Esophagus squamous epithelium (tissue), 5 donors: Measurements from ENCODE around the gene TAOK1. TPM values are rescaled to one million over a fixed set of nuclear protein-coding genes. Genes with fewer than 3 reads are reported as not detected.

Experiments used
- DNase-seq: peaks from one replicate; lab custom pipeline; 2025; lab: John Stamatoyannopoulos, UW
- H3K27ac ChIP-seq, 4 donors: fragments of 200-600 bp; sonication (generic); one replicate each; pipeline ENCODE4 v1.5.1; 2016 to 2019; ENCODE audit warnings: mild to moderate bottlenecking in 1 of 4
- H3K27me3 ChIP-seq, 4 donors: fragments of 200-600 bp; sonication (generic); 1 replicate in 3 of 4; 2 replicates in 1 of 4; pipeline versions ENCODE4 v1.5.1 to v1.6.0; 2017 to 2021; ENCODE audit warnings: antibody characterized with exemption in 1 of 4
- H3K36me3 ChIP-seq, 3 donors: fragments of 200-600 bp; sonication (generic); one replicate each; pipeline ENCODE4 v1.5.1; 2016 to 2019
- H3K4me1 ChIP-seq, 3 donors: fragments of 200-600 bp; sonication (generic); one replicate each; pipeline ENCODE4 v1.5.1; 2017 to 2019
- H3K4me3 ChIP-seq, 4 donors: fragments of 200-600 bp; sonication (generic); 1 replicate in 3 of 4; 2 replicates in 1 of 4; pipeline ENCODE4 v1.5.1; 2016 to 2019; ENCODE audit warnings: mild to moderate bottlenecking in 2 of 4, moderate library complexity in 1 of 4
- H3K9me3 ChIP-seq, 3 donors: fragments of 200-600 bp; sonication (generic); one replicate each; pipeline ENCODE4 v1.5.1; 2016 to 2019
- CTCF ChIP-seq, 6 experiments: fragments of 450-650 bp in 4 of 6; fragments of 200-600 bp in 2 of 6; sonication (generic) in 2 of 6; IDR thresholded peaks; one replicate each; pipeline ENCODE4 v1.5.1; 2016 to 2019; ENCODE audit warnings: antibody characterized with exemption in 6 of 6, mild to moderate bottlenecking in 4 of 6, moderate library complexity in 4 of 6
- POLR2A ChIP-seq, 4 donors: fragments of 450-650 bp; IDR thresholded peaks; one replicate each; pipeline ENCODE4 v1.6.1; 2017; ENCODE audit warnings: antibody characterized with exemption in 4 of 4, mild to moderate bottlenecking in 4 of 4, moderate library complexity in 3 of 4
- WGBS, 2 donors: methylation state at CpG; one replicate each; pipeline ENCODE4 v1.1.5; 2018; 5-methylcytosine and 5-hydroxymethylcytosine counted together
- intact Hi-C: fragments of 100-400 bp; cut with DNase I; formaldehyde crosslinking; loops from one replicate; pipeline ENCODE4 v1.15.0; 2022
- total RNA-seq, 4 donors: library from RNA; depleted of rRNA; stranded (reverse); fragments of >200 nt; gene quantifications; one replicate each; pipeline ENCODE4 v1.1.0, GENCODE V29; 2016
- donor health status: DM: yes; HTN: yes; CAD: no.

TAOK1 gene
- total RNA-seq, 4 donors from 2014 or later = 24.9 to 41.4 (median 38.7) TPM

- no peak overlapping the region for H3K27ac ChIP-seq
- no peaks in the 10 kb centered on the region for H3K9me3 ChIP-seq
- no peak for TF ChIP-seq CTCF (IDR thresholded peaks at IDR 0.05)
- TF ChIP-seq POLR2A (IDR thresholded peaks at IDR 0.05) = no peak
- H3K27me3 ChIP-seq = no peaks in the 10 kb centered on the region
- 75 to 90% methylated on average over 4 of the region's 4 CpGs for WGBS, 2 donors
- no peak for DNase-seq
- no peak overlapping the region for H3K4me3 ChIP-seq
- intact Hi-C loops = loop anchor here (5.0 kb wide), 1 partner anchor 172 kb away; no protein-coding TSS in a partner anchor
- H3K36me3 ChIP-seq = peaks cover 5 to 64% (median 10%) of the 10 kb centered on the region in 3 donors
- H3K4me1 ChIP-seq = no peaks in the 10 kb centered on the region
These were observed 153.9 kb downstream of the TAOK1 start for GRCh38 chr17:29544066-29544465.

DNA sequence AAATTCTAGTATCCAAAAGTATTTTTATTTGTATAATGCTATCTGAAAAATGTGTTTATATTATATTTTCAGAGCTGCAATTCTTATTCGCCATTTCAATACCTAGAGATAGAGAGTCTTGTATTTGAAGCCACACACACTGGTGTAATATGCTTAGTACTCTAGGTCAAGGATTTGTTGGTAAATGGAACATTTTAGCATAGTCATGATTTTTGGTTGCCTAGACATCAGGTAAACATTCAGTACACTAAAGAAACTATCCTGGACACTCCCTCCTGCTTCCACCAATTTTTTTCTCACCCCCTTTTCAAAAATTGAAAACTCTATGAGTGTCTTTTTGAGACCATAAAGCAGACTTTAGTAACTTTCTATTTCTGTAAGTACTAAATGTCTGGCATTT is 155.9 kb downstream of the TAOK1 start:
- Histone ChIP-seq H3K4me3 (no peak overlapping the region), H3K9me3 (no peaks in the 10 kb centered on the region), H3K4me1 (peaks cover 0 to 8% (median 3%) of the 10 kb centered on the region in 3 donors), H3K36me3 (peaks cover 5 to 44% (median 10%) of the 10 kb centered on the region in 3 donors), H3K27me3 (no peaks in the 10 kb centered on the region), H3K27ac (no peak overlapping the region)
- WGBS, 2 donors = 95 to 100% methylated on average over 1 of the region's 1 CpG
- TF ChIP-seq CTCF (IDR thresholded peaks at IDR 0.05) (no peak), POLR2A (IDR thresholded peaks at IDR 0.05) (no peak)
- intact Hi-C loops = no loop called here
- no peak for DNase-seq

DNA sequence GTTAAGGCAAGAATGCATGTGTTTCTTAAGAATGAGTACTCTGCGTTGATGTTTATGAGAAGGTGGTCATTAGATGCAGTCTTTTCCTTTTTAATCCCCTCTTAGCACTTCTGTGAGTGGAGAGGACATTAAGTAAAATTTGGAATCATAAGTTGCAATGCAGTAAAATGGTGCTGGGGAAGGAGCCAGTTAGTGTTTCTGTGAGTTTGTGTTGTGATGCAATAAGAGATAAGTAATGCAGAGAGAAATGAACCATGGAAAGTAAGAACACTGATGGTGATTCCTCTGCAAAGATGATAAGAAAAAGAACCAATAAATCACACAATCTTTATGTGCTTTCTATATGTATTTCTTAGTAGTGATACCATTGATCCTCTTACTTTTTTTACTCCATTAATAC is 156.7 kb downstream of the TAOK1 start:
- intact Hi-C loops = no loop called here
- no peaks in the 10 kb centered on the region for H3K27me3 ChIP-seq
- no peak overlapping the region for H3K27ac ChIP-seq
- no peak for TF ChIP-seq POLR2A (IDR thresholded peaks at IDR 0.05)
- no peak for TF ChIP-seq CTCF (IDR thresholded peaks at IDR 0.05)
- no peaks in the 10 kb centered on the region for H3K9me3 ChIP-seq
- no peak for DNase-seq
- peaks cover 5 to 37% (median 10%) of the 10 kb centered on the region in 3 donors for H3K36me3 ChIP-seq
- H3K4me3 ChIP-seq = no peak overlapping the region
- H3K4me1 ChIP-seq = peaks cover 0 to 8% (median 3%) of the 10 kb centered on the region in 3 donors
- 91 to 97% methylated on average over 1 of the region's 1 CpG for WGBS, 2 donors

DNA sequence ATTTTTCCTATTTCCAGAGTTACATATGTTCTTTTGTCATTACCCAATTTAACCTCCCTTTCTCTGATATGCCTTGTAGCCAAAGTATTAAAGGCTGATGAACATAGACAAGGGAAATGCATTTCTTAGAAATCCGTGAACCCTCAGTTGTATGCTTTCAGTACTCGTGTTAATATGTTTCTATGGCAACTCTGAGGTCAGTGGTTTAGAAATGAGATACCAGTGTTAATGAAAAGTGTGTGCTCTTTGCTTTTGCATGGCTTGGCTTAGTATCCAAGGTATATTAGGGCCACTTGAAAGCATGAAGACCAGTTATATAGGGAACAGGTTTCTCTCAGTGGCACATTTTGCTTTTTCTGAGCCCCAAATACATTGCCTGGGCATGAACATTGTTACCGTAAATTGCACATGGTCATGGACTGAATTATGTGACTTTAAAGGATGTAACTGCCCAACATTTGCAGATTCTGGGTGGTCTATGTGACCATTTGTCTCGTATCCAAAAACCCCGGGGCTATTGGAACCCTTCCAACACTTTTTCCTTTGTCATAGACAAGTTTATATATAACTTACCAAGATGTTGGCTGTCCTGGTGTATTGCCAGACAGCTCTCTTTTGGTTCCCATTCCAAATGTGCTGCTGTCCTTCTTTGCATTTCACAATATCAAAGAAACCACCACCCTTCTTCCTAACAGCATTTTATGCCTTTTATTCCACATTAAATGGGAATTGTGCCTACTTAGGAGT is 159.2 kb downstream of the TAOK1 start:
- H3K9me3 ChIP-seq = no peaks in the 10 kb centered on the region
- no peaks in the 10 kb centered on the region for H3K27me3 ChIP-seq
- peaks cover 0 to 8% (median 3%) of the 10 kb centered on the region in 3 donors for H3K4me1 ChIP-seq
- no peak for TF ChIP-seq POLR2A (IDR thresholded peaks at IDR 0.05)
- TF ChIP-seq CTCF (IDR thresholded peaks at IDR 0.05) = no peak
- 26 to 32% methylated on average over 5 of the region's 5 CpGs for WGBS, 2 donors
- H3K27ac ChIP-seq = no peak overlapping the region
- H3K4me3 ChIP-seq = no peak overlapping the region
- intact Hi-C loops = no loop called here
- no peak for DNase-seq
- H3K36me3 ChIP-seq = peaks cover 0 to 11% (median 0%) of the 10 kb centered on the region in 3 donors

DNA sequence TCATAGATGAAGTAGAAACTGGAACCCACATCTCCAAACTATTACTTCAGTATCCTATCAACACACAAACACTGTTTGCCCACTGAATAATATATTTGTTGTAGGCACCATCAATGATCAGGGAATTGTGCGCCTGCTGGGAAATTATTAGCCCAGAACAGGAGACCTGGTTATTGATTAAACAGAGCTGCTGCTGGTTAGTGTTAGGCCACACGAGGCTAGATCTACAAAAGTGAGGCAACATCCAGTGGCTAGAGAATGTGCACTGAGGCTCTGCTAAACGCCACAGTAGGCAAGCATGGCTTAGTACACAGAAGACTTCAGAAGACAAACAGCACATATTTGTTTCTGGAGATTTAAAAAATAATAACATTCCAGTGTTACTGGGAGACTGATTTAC is 165.7 kb downstream of the TAOK1 start:
- peaks cover 0 to under 1% (median 0%) of the 10 kb centered on the region in 3 donors for H3K4me1 ChIP-seq
- 71 to 87% methylated on average over 3 of the region's 3 CpGs for WGBS, 2 donors
- TF ChIP-seq CTCF (IDR thresholded peaks at IDR 0.05) (no peak), POLR2A (IDR thresholded peaks at IDR 0.05) (no peak)
- no peaks in the 10 kb centered on the region for H3K36me3 ChIP-seq
- intact Hi-C loops = no loop called here
- H3K4me3 ChIP-seq = no peak overlapping the region
- no peak overlapping the region for H3K27ac ChIP-seq
- H3K27me3 ChIP-seq = no peaks in the 10 kb centered on the region
- H3K9me3 ChIP-seq = no peaks in the 10 kb centered on the region
- no peak for DNase-seq
